Measurements from ENCODE around the gene PARD6B. TPM values are rescaled to one million over a fixed set of nuclear protein-coding genes. Genes with fewer than 3 reads are reported as not detected.

PARD6B gene
- total and polyA plus RNA-seq, 2 of the 13 experiments (the other 11 are each of a cell fraction or from before 2014, with no cell fraction given) = 6.9 to 22.2 TPM

- Histone ChIP-seq H3K27ac (ENCODE audit: extremely low read length, insufficient read depth, low read length) (no peak overlapping the region), H3K4me2 (ENCODE audit: low read depth, low read length) (no peak overlapping the region)
- CTCF ChIA-PET (ENCODE audit: low intra/inter-chr PET ratio, low total read pairs) = interaction anchor here (1.3 to 1.5 kb wide), 3 partner anchors 50 to 125 kb away, joined by 3 to 5 read pairs (median 4); no protein-coding TSS in a partner anchor
- TF ChIP-seq TP53 (CRISPR knock-in tag; conservative IDR thresholded peaks at IDR 0.05) = no peak
- TF ChIP-seq MTA1 (CRISPR knock-in tag; IDR thresholded peaks at IDR 0.05; ENCODE audit: borderline replicate concordance) = no peak
- 0 out of 2 replicates have a peak, but pooled peaks have one; percentile 2 for TF ChIP-seq ZNF256 (CRISPR knock-in tag; conservative IDR thresholded peaks at IDR 0.05)
- TF ChIP-seq GLI4 (CRISPR knock-in tag; IDR thresholded peaks at IDR 0.05; ENCODE audit: borderline replicate concordance) = no peak
- 0 out of 2 replicates have a peak, but pooled peaks have one; percentile 25 for TF ChIP-seq ZNF891 (CRISPR knock-in tag; IDR thresholded peaks at IDR 0.05)
- no peak for TF ChIP-seq FOXM1 (CRISPR knock-in tag; IDR thresholded peaks at IDR 0.05)
- no peak for TF ChIP-seq KLF13 (CRISPR knock-in tag; IDR thresholded peaks at IDR 0.05)
- TF ChIP-seq CHD2 (IDR thresholded peaks at IDR 0.05; ENCODE audit: low read depth, low read length) = no peak
- TF ChIP-seq BRD4 (CRISPR knock-in tag; IDR thresholded peaks at IDR 0.05) = 0 out of 2 replicates have a peak, but pooled peaks have one; percentile 38
- TF ChIP-seq ZGPAT (CRISPR knock-in tag; IDR thresholded peaks at IDR 0.05) = no peak
- TF ChIP-seq TFE3 (CRISPR knock-in tag; IDR thresholded peaks at IDR 0.05) = no peak
- 0 out of 2 replicates have a peak, but pooled peaks have one; percentile 50 for TF ChIP-seq NRL (CRISPR knock-in tag; IDR thresholded peaks at IDR 0.05; ENCODE audit: borderline replicate concordance)
- no peak for TF ChIP-seq HDAC1 (CRISPR knock-in tag; IDR thresholded peaks at IDR 0.05)
- TF ChIP-seq MXD4 (CRISPR knock-in tag; IDR thresholded peaks at IDR 0.05) = no peak
- no peak for TF ChIP-seq SNAI1 (CRISPR knock-in tag; IDR thresholded peaks at IDR 0.05; ENCODE audit: borderline replicate concordance)
- no peak for TF ChIP-seq MLX (CRISPR knock-in tag; IDR thresholded peaks at IDR 0.05)
- TF ChIP-seq PCBP2 (optimal IDR thresholded peaks at IDR 0.05; ENCODE audit: low read depth, low read length, poor library complexity, severe bottlenecking) = no peak
- TF ChIP-seq TMF1 (CRISPR knock-in tag; IDR thresholded peaks at IDR 0.05; ENCODE audit: low read depth) = no peak
- TF ChIP-seq PREB (CRISPR knock-in tag; IDR thresholded peaks at IDR 0.05) = no peak
These were observed 18.4 kb upstream of the PARD6B start for GRCh38 chr20:50712771-50713656.

More at GRCh38 chr20:50712771-50713656, 18.4 kb upstream of the PARD6B start:
- DNase-seq (ENCODE audit: low spot score) (no peak), ATAC-seq (no peak), FAIRE-seq (no peak)
- intact Hi-C loops (cut with micrococcal nuclease; ENCODE audit: unreplicated experiment) (loop anchor here (1.0 to 2.0 kb wide), 2 partner anchors 42 to 50 kb away; no protein-coding TSS in a partner anchor), in situ Hi-C loops (cut with HindIII; ENCODE audit: extremely low pct_ligation_motif_present, low pct_unique_long_range_greater_than_20kb) (no loop called here)
- POLR2A ChIA-PET = interaction anchor here (0.9 to 1.2 kb wide), 2 partner anchors 16 to 50 kb away, joined by 3 to 5 read pairs; no protein-coding TSS in a partner anchor
- no peak overlapping the region for H2AFZ ChIP-seq (ENCODE audit: low read length)
- peaks cover 50% of the 10 kb centered on the region for H3K4me1 ChIP-seq (ENCODE audit: insufficient read depth, low read length)
- no peaks in the 10 kb centered on the region for H3K9me3 ChIP-seq (ENCODE audit: low read length)
- no peak overlapping the region for H3K4me3 ChIP-seq (replicated peaks in 1 of 3; ENCODE audit: insufficient read depth in 1 of 3, low read depth in 2 of 3, low read length in 3 of 3)
- no peaks in the 10 kb centered on the region for H3K79me2 ChIP-seq (ENCODE audit: insufficient read depth, low read length)
- H3K9ac ChIP-seq (ENCODE audit: insufficient read depth, low read depth, low read length) = no peak overlapping the region
- no peaks in the 10 kb centered on the region for H4K20me1 ChIP-seq (ENCODE audit: insufficient read depth, low read length)
- 53% methylated on average over 7 of the region's 7 CpGs for WGBS (ENCODE audit: low lambda C conversion rate)
- H3K36me3 ChIP-seq (replicated peaks in 1 of 2; ENCODE audit: control insufficient read depth in 1 of 2, insufficient read depth in 2 of 2, low read length in 2 of 2) = no peaks in the 10 kb centered on the region
- H3K27me3 ChIP-seq (ENCODE audit: control insufficient read depth in 1 of 2, insufficient read depth in 2 of 2, low read length in 2 of 2) = 0 out of 5 replicates have a peak, but pooled peaks cover 0 to 2% of the 10 kb centered on the region in 2 experiments
- BruUV-seq (replicated peaks) = no TSS peak

Measured in HepG2 (cell line).